GM19455 (cell line): ENCODE measurements around the gene GALNT17.
"Not testable (repeated sequence)": the region's sequence is repeated elsewhere in the genome, so short reads cannot be mapped to it uniquely, and the experiment has no call there.

Source experiments
- ATAC-seq: cut with Tn5 transposase; IDR thresholded peaks from one replicate; pipeline ENCODE4 v1.9.1; 2021; ENCODE audit not compliant: unreplicated experiment

Gene GALNT17

DNA sequence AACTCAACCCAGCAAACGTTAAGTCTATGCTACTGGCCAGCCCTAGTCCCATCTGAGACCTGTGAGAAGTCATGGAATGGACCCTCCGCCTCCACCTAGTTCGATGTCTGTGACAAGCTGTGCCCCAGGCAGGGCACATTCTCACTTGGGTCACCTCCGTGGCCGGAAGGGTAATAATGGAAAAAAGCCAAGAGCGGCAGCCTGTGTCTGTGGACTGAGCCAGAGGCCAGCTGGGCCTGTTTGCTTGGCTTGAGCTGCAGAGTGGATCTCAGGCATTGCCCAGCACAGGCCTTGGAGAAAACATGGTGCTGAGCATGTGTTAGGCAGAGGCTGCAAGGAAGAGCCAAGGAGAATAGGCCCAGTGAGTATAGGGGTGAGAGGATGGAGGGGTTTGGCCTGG, 97.8 kb downstream of the GALNT17 start:
- ATAC-seq = no peak

DNA sequence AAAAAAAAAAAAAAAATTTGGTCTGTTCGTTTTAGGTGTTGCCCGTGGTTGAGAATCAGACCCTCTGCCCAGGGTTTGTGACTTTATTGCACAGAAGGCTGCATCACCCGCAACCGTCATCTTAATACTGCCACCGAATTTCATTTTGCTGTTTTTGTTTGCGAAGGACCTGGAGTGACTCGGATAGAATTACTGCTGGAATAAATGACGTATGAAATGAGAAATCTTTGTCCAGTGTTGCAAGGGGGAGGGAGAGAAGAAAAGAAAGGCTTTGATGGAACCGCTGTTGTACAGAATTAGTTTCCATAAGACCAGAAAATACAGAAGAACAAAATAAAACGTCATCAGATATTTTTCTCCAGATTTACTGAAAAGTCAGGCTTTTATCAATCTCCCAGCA, 103.3 kb downstream of the GALNT17 start:
- no peak for ATAC-seq

DNA sequence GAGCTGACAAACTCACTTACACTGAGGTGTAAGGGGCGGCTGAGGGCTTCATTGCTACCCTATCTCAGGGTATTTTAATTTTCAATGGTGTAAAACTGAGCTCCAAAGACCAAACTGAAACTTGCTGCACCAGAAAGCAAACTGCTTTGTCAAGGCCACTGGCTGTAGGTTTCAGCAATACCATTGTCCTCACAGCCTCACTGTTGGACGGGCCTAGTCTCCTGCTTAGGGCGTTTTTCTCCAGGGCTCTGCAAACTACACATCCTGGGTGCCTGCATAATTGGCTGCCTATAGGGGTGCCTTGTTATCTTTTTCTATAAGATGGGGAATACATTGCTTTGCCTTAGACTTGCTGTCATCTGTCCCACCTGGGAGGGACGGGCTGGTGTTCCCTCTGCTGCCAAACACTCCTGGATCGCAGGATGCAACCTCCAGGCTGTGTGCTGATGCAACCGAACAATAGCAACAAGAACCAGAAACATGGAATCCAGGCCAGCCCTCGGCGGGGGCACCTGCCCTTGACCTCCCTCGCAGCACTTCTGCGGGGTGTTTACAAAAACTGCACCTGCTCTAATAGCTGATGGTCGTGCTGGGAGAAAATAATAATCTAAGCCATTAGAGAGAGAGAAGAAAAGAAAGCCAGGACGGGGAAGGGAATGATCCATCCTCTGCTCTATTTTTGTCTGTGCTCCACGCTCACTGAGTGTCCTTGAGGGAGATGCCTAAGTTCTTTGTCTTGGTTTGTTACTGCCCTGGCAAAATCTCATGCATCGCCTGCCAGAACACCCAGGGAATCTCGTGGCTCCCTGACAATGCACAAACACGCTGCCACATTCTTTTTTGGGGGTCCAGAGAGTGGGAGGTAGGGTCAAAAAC, 104.5 kb downstream of the GALNT17 start:
- no peak for ATAC-seq

DNA sequence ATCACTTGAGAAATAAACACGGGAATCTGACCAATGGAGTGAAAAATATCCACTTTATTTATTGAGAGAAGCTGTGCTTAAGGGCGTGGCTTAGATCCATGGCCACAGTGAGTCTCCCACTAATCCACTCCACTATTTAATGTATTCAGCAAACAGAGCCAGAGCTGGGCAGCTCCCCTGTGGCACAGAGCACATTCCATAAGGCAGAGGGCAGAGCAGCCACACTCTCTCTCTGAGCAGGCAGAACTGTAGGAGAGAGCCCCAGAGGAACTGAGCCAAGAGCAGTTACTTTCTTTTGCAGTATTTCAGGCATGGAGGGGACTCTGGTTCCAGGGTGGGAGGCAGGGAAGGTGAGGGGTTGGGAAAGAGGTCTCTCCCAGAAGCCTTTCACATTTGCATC, 106.0 kb downstream of the GALNT17 start:
- no peak for ATAC-seq

DNA sequence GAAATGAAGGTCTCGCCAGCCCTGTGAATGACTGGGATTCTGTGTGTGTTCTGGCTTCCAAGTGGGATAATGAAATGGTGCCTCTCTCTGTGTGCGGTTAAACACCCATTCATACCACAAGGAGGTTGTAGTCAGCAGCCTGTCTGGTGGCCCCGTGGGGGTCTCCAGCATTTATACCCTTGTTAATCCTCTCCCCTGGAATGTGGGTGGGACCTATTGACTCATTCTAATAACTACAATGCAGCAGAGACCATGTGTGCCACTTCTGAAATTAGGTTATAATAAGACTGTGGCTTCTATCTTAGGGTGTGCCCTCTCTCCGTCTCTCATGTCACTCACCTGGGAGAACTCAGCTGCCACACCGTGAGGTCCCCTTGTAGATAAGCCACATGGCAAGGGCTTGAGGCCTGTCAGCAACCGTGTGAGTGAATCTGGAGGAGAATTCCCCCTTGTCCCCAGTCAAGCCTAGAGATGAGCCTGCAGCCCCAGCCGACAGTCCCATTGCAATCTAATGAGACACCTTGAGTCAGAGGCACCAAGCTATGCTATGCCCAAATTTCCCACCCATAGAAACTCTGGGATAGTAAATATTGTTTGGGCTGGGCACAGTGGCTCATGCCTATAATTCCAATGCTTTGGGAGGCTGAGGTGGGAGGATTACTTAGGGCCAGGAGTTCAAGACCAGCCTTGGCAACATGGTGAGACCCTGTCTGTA, 106.8 kb downstream of the GALNT17 start:
- no peak for ATAC-seq

DNA sequence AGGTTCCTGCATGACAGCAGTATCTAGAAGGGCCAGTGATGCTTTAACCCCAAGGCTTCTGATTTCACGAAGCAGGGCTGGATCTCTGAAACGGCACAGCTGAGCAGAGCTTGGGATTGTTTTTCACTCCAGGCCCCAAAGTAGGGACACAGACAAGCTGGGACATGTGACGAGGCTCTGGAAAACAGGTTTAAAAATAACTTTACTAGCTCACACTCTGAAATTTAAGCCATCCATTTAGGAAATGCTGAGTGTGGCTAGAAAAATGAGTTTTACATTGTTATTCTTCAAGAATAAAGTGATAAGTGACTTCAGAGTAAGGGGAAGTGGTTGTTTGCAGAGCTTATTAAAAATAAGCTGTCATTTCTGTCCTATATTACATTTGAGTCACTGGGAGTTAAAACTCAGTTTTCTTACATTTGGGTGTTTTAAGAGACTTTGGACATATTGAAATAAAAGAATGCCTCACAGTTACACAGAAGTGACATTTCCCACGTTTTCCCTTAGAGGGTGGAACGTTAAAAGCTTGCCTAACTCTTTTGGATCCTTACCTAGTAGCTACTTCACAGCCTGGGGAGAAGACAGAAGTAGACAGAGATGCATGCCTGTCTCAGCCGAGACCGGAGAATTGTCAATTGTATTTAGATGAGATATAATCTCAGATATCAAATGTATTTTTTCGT, 107.8 kb downstream of the GALNT17 start:
- ATAC-seq = no peak

DNA sequence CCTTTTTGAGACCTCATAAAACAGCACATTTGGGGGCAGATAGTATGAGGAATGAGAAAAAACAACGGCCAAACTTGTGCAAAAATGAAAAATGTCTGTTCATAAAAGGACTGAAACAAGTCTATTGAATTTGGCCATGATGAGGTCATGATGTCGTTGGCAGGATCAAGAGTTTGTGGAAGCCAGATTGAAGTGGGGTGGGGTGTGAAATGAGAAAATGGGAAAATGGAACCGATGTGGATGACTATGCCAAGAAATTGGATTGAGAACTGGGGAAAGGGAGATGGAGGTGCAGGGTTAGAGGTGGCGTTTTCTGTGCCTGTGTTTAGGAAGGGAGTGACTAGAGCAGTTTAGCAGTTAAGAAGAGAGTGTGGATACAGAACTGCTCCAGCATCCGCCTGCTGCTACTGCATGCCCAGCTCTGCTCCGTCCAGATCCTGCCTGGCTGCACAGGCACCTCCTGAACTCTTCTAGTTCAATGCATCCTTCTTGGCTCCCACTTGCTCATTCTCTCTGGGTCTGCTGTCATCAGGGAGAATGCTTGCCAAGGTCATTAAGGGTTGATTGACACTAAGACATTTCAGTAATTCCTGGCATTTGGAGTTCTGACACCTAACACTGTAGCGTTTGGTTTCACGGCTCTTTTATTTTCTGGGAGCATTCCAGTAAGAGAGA, 111.9 kb downstream of the GALNT17 start:
- no peak for ATAC-seq

DNA sequence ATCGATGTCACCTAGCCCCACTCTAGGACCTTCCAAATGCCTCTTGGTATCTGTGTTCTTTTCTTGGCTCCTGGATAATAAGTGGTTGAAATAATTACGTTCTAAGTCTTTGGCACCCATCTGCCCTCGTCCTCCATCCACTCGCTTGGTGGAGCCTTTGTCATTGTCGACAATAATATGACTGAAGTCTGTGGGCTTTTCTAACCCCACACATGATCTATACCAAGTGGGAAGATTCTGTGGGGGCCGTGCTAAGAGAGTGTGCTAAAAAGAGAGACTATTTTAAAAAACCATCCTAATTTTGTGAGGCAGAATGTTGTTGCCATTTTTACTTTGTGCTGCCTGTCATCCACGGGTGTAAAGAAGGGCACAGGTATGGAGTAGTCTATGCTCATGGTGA, 113.1 kb downstream of the GALNT17 start:
- no peak for ATAC-seq

DNA sequence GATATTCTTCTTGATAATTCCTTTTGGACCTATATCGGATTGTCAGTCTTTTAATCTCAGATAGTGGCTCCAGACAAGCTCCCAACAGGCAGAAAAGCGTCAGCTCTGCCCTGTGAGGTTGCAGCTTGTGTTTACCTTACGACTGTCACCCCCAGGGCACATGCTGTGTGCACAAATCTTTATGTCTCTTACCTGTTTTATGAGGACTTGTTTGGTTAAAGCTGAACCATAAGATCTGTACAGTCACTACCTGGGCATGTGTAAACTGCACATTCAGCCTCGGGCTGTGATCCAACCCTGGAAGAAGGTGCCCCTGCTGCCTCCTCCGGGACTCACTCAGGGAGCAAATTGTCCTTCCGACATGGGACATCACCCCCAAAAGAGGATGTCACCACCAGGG, 119.8 kb downstream of the GALNT17 start:
- ATAC-seq = no peak

DNA sequence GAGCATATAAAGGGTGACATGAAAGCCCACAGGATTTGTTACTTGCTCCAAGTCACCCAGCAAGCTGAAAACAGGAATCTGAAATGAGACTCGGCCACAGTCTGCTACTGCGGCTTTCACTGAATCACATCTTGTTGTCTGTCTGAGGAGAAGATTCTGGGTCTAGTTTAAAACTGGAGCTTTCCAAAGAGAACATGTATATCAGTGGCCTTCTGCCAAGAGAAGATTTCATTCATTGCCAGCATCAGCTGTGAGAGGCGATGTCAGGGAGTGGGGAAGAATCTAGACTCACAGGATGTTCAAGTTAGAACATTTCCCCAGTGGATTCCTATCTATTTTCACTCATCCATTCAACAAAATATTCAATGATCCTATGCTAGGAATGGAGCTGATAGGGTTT, 122.8 kb downstream of the GALNT17 start:
- no peak for ATAC-seq

DNA sequence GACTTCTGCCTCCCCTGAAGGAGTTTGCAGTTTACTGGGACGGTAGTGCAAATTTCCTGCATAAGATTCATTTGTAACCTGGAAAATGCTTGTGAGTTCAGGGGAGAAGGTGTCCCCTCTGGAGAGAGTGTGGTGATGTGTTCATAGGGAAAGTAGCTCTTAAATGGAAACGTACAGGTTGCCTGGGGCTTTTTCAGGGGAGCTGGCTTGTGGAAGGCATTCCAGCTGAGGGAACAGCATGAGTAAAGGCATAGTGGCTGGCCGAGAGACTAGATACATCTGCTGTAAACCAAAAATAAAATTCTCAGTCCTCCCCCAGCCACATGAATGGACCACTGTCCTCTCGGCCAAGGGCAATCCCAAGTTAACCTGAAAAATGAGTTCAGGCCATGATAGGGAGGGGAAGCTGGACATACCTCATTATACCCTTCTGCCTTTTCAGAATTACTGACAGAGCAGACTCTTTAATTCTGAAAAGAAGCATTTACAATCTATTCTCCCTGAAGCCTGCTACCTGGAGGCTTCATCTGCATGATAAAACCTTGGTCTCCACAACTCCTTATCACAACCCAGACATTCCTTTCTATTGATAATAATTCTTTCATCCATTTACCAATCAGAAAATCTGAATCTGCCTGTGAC, 123.7 kb downstream of the GALNT17 start:
- ATAC-seq = no peak

DNA sequence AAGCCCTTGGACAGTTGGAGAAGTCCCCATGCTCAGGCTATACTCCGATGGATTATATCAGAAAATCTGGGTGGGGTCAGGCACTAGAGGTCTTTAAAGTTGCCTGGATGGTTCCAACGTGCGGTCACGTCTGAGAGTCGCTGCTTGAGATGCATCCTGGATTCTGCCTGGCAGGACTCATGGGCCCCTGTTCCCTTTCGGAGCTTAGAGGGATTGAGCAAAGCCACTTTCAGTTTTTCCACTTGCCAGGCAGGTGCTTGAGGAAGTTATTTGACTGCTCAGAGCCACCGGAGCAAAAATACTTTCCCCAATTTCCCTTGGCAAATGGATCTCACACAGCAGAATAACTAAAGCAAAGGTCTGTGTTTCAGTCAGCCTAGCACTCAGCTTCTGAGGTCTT, 129.1 kb downstream of the GALNT17 start:
- ATAC-seq = no peak

DNA sequence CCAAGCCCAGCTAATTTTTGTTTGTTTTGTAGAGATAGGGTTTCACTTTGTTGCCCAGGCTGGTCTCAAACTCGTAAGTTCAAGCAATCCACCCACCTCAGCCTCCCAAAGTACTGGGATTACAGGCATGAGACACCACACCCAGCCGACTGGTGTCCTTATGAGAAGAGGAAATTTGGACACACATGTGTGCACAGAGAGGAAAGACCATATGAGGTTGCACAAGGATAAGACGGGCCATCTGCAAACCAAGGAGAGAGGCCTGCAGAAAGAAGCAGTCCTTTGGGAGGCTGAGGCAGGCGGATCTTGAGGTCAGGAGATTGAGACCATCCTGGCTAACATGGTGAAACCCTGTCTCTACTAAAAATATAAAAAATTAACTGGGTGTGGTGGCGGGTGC, 130.9 kb downstream of the GALNT17 start:
- ATAC-seq = not testable (repeated sequence)

DNA sequence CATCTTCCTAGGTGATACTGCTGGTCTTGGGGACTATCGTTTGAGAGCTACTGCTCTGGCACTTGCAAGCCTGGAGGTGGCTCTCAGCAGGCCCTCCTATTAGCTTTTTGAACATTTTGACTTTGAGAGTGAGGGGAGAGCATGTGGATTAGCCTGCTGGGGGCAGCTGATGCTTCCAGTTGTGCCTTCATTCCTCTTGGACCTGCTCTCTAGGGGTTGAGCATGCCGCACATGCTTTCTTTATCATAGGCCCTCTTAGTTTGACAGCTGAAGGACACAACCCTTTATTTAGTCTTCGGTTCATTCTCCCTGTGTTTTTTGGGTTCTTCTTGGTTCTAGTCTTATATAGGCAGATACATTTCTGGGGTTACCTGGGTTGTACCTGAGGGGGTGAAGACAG, 132.1 kb downstream of the GALNT17 start:
- ATAC-seq = no peak

DNA sequence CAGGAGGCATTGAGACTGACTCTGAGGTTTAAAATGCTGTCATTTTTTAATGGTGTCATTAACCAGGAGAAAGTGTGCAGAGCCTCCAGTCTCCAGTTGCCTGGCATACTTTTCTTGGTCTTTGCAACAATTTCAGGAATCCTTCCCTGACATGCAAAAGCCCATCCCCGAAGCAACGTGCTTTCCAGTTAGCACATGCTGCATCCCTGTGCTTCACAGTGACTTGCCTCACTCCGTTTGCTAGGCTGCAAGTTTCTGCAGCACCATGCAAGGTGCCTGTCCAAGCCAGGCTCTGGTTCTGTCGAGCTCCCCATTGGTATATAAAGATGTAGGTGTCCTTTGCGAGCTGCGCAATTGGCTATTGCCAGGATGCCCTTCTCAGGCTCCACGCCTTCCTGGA, 135.0 kb downstream of the GALNT17 start:
- ATAC-seq = no peak

DNA sequence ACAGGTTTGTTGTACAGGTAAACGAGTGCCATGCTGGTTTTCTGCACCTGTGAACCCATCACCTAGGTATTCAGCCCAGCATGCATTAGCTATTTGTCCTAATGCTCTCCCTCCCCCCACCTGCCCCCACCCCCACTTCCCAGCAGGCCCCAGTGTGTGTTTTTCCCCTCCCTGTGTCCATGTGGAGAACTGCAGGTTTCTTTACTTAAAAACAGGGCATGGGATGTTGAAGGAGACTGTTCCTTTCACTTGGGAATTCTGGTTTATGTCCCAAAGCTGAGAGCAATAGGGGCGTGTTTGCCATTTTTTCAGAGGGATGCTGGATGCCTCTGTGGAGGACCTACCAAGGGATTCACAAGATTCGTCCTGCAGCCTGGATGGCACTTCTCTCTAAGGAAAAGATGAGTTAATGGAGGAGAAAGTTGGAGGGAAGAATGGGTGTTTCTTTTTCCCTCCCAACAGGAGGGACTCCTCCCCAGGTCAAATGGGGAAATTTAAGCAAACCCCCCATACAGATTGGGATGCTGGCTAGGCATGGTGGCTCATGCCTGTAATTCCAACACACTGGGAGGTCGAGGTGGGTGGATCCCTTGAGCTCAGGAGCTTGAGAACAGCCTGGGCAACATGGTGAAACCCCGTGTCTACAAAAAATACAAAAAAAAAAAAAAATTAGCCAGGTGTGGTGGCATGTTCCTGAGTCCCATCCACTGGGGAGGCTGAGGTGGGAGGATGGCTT, 136.0 kb downstream of the GALNT17 start:
- ATAC-seq = no peak

DNA sequence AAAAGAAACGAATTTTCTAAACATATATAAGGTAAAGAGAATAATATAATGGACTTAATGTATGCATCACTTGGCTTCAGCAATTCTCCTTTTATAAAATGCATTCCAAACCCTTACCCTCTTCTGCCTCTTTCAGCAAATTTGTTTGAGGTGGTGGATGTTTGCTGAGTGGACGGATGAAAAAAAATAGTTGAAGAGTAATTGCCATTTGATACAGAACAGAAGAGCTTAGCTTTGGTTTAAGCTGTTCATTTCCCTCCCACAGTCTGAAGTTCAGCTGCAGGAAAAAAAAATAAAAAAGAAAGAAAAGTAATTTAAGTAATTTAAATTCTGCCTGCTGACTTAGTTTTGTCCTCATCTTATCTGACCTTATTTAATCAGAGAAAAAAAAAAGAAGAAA, 138.6 kb downstream of the GALNT17 start:
- ATAC-seq = no peak

DNA sequence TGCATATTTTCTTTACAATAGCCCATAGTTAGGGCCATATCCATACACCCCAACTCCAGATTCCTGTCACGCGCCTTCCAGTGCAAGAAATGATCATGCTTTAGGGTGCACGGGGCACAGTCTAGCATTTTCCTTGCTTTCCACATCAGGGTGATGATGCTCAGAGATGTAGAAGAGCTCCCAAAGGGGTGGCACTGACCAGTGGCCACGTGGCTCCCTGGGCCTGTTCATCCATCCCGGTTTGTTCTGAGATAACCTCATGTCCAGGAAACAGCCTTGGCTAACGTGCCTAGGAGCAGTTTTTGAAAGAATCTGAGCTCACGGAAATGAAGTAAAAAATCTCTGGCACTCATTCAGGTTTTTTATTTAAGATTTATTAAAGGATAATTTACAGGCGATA, 139.3 kb downstream of the GALNT17 start:
- ATAC-seq = no peak

DNA sequence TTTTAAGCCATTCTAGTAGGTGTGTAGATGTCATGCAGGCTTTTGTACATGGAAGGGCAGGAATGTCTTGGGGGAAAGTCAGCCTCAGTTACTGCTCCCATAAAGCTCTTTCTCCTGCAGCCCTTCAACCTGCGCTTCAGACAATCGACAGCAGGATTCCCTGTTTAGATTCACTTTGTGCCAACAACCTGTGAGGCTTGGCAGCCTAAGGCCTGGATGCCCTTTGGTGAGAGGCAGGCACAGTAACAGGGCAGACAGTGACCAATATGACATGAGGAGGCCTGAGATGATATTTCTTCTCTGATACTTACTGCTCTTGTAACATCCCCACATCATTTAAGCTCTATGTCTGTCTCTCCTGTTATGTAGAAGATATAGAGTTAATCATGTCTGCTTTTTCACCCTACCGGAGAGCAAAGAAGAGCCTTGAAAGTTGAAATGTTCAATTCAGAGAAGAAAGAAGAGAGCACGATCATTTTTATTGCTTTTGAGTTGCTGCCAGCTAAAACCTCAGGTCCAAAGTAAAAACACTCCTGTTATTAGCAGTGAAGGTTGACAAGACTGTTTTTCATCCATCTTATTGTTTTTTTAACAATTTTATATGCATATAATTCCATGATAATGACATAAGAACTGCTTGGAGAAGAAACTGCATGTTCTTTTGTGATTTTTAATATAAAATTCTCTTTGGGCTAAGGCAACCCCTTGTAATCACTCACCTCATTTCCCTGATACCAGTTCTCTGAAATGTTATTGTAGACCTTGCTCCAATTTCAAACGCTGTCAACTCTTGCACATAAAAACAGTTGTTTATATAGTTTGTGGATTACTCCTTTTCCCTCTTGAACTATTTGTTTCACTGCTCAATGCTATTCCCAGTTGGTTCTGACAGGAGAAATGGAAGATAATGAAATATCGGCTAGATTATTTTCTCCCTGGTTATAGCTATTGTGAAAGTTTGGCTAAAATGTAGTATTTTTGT, 140.9 kb downstream of the GALNT17 start:
- no peak for ATAC-seq
